HEK293 (cell line): Measurements from ENCODE around the gene CTDSP2.

Source experiments
- CTCF ChIA-PET: fragments of 350-600 bp; formaldehyde crosslinking; extraction: SDS; loops from one replicate; lab custom pipeline; 2021; ENCODE audit warnings: antibody characterized with exemption; lab: Yijun Ruan, JAX
- POLR2A ChIA-PET: fragments of 300-600 bp; formaldehyde crosslinking; extraction: SDS; loops from one replicate; lab custom pipeline; 2020; ENCODE audit warnings: antibody characterized with exemption, inconsistent platforms; lab: Yijun Ruan, JAX
- H3K27ac ChIP-seq: fragments of 200-500 bp; sonication (Bioruptor generic); 2 replicates; pipeline ENCODE4 v1.5.1; 2014; ENCODE audit warnings: low read depth, low read length, control low read depth, inconsistent platforms; ENCODE audit errors: extremely low read depth
- H3K36me3 ChIP-seq, 2 experiments: fragments of 200-500 bp in 1 of 2; sonication (Bioruptor generic) in 1 of 2; 1 replicate in 1 of 2; 2 replicates in 1 of 2; pipeline ENCODE4 v1.5.1; 2014 to 2017; ENCODE audit warnings: inconsistent platforms in 2 of 2, low read length in 2 of 2; ENCODE audit not compliant: control insufficient read depth in 2 of 2, insufficient read depth in 1 of 2
- H3K4me1 ChIP-seq: fragments of 200-500 bp; sonication (Bioruptor generic); 2 replicates; pipeline ENCODE4 v1.5.1; 2014; ENCODE audit warnings: mild to moderate bottlenecking, low read length, inconsistent platforms; ENCODE audit not compliant: control insufficient read depth, insufficient read depth
- H3K4me3 ChIP-seq: 2 replicates; pipeline ENCODE4 v1.5.1; 2011; ENCODE audit warnings: low read depth, mild to moderate bottlenecking, control low read depth, low read length, moderate library complexity
- H3K9me3 ChIP-seq: fragments of 200-500 bp; sonication (Bioruptor generic); 2 replicates; pipeline ENCODE4 v1.5.1; 2014; ENCODE audit warnings: low read depth, low read length, inconsistent platforms; ENCODE audit not compliant: control insufficient read depth, insufficient read depth
- EGR2 ChIP-seq: fragments of 450-650 bp; formaldehyde crosslinking; IDR thresholded peaks from 2 replicates; pipeline ENCODE4 v1.5.1; 2016; ENCODE audit warnings: low read depth, missing biosample characterization, missing genetic modification characterization
- HOXA7 ChIP-seq: sonication (generic); formaldehyde crosslinking; IDR thresholded peaks from 2 replicates; pipeline ENCODE4 v1.8.1; 2022; ENCODE audit warnings: missing genetic modification reagents, borderline replicate concordance
- HOXD13 ChIP-seq: sonication (generic); formaldehyde crosslinking; IDR thresholded peaks from 2 replicates; pipeline ENCODE4 v1.8.0; 2022; ENCODE audit warnings: missing genetic modification reagents, borderline replicate concordance
- KLF9 ChIP-seq: fragments of 450-650 bp; formaldehyde crosslinking; IDR thresholded peaks from 2 replicates; pipeline ENCODE4 v1.5.1; 2016; ENCODE audit warnings: missing biosample characterization, missing genetic modification characterization, low read depth
- YY1 ChIP-seq: fragments of 450-650 bp; formaldehyde crosslinking; IDR thresholded peaks from 2 replicates; pipeline ENCODE4 v1.5.1; 2018; ENCODE audit warnings: missing biosample characterization, missing genetic modification characterization
- ZBTB11 ChIP-seq: fragments of 450-650 bp; formaldehyde crosslinking; conservative IDR thresholded peaks from 2 replicates; pipeline ENCODE4 v1.5.1; 2016; ENCODE audit warnings: low read depth, missing biosample characterization, missing genetic modification characterization
- ZNF112 ChIP-seq: fragments of 450-650 bp; formaldehyde crosslinking; IDR thresholded peaks from 2 replicates; pipeline ENCODE4 v1.5.0; 2017; ENCODE audit warnings: missing biosample characterization, missing genetic modification characterization
- ZNF114 ChIP-seq: fragments of 450-650 bp; formaldehyde crosslinking; IDR thresholded peaks from 2 replicates; pipeline ENCODE4 v1.5.0; 2017; ENCODE audit warnings: missing biosample characterization, missing genetic modification characterization
- ZNF132 ChIP-seq: fragments of 450-650 bp; formaldehyde crosslinking; IDR thresholded peaks from 2 replicates; pipeline ENCODE4 v1.5.1; 2017; ENCODE audit warnings: missing biosample characterization, missing genetic modification characterization, borderline replicate concordance
- ZNF223 ChIP-seq: fragments of 450-650 bp; formaldehyde crosslinking; IDR thresholded peaks from 2 replicates; pipeline ENCODE4 v1.5.1; 2016; ENCODE audit warnings: missing biosample characterization, missing genetic modification characterization
- ZNF274 ChIP-seq, 2 experiments: fragments of 200-500 bp in 1 of 2; fragments of 450-650 bp in 1 of 2; sonication (Bioruptor generic) in 1 of 2; formaldehyde crosslinking in 1 of 2; IDR thresholded peaks; 2 replicates each; pipeline versions ENCODE4 v1.5.1 to v1.6.1; 2014 to 2016; ENCODE audit warnings: borderline replicate concordance in 1 of 2, inconsistent platforms in 1 of 2, low read length in 1 of 2, missing biosample characterization in 1 of 2, missing genetic modification characterization in 1 of 2
- ZNF473 ChIP-seq: fragments of 450-650 bp; formaldehyde crosslinking; IDR thresholded peaks from 2 replicates; pipeline ENCODE4 v1.5.1; 2017; ENCODE audit warnings: missing biosample characterization, missing genetic modification characterization
- ZNF521 ChIP-seq: fragments of 450-650 bp; formaldehyde crosslinking; IDR thresholded peaks from 2 replicates; pipeline ENCODE4 v1.5.1; 2017; ENCODE audit warnings: missing biosample characterization, mild to moderate bottlenecking, missing genetic modification characterization
- ZNF558 ChIP-seq: fragments of 450-650 bp; formaldehyde crosslinking; IDR thresholded peaks from 2 replicates; pipeline ENCODE4 v1.5.1; 2016; ENCODE audit warnings: missing biosample characterization, missing genetic modification characterization
- ZNF600 ChIP-seq: fragments of 450-650 bp; formaldehyde crosslinking; IDR thresholded peaks from 2 replicates; pipeline ENCODE4 v1.5.1; 2016; ENCODE audit warnings: missing biosample characterization, missing genetic modification characterization
- ZNF777 ChIP-seq: fragments of 450-650 bp; formaldehyde crosslinking; IDR thresholded peaks from 2 replicates; pipeline ENCODE4 v1.5.1; 2017; ENCODE audit warnings: missing biosample characterization, missing genetic modification characterization, borderline replicate concordance
- ZNF785 ChIP-seq: fragments of 450-650 bp; formaldehyde crosslinking; IDR thresholded peaks from 2 replicates; pipeline ENCODE4 v1.5.1; 2016; ENCODE audit warnings: missing biosample characterization, missing genetic modification characterization
- ZNF837 ChIP-seq: fragments of 450-650 bp; formaldehyde crosslinking; IDR thresholded peaks from 2 replicates; pipeline ENCODE4 v1.5.1; 2016; ENCODE audit warnings: missing biosample characterization, missing genetic modification characterization
- TF ChIP-seq, protein P1 (sequence below): fragments of 450-650 bp; formaldehyde crosslinking; IDR thresholded peaks from 2 replicates; pipeline ENCODE4 v1.5.1; 2016; ENCODE audit warnings: missing biosample characterization, missing genetic modification characterization

Gene CTDSP2

DNA sequence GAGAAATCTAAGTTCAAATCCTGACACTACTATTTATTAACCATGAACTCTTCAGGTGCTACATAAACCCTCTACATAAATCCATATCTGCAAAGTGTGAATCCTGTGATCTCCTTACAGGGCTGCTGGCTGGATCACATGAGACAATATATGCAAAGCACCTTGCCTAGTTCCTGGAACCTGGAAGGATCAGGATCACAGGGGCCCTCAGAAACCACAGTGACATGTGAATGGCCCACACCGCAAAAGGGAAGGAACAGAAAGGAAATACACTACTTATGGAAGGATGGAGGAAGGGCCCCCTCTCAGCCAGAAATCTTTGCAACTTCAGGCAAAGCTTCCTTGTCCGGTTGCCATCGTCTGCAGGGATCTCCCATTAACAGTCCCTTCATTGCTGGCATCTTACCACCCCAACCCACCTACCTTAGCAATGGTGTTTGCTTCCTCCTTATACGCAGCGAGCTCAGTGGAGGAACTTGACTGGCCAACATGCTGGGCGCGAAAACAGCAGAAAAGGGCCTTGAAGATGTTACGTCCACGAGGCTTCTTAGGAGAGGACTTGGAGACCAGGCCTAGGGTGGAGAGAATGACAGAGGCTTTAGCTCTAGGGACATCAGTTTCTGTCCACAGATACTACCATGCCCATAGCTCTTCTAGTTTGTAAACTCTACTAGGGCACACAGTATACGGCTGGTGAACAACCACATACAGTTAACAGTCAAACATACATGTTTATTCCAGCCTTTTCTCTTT lies 17.3 kb downstream of the CTDSP2 start:
- TF ChIP-seq ZNF473 (tag by site-specific recombination) (no peak), ZBTB11 (tag by site-specific recombination) (no peak), EGR2 (tag by site-specific recombination) (no peak), ZNF600 (no peak), ZNF785 (no peak), ZNF837 (tag by site-specific recombination) (no peak), YY1 (tag by site-specific recombination) (no peak)
- CTCF ChIA-PET = interaction anchor here (0.7 to 4.2 kb wide), 8 partner anchors 18 to 78 kb away, joined by 3 to 39 read pairs (median 4); partner anchors contain the start of gene CTDSP2
- Histone ChIP-seq H3K27ac (no peak overlapping the region), H3K4me1 (no peaks in the 10 kb centered on the region; the same call in 1 of the 2 replicates), H3K36me3 (peaks cover 20 to 58% of the 10 kb centered on the region in 2 experiments; a peak in 2 of 3 replicates), H3K9me3 (no peaks in the 10 kb centered on the region), H3K4me3 (no peak overlapping the region)
- POLR2A ChIA-PET = no interaction called here

GRCh38 chr12:57826966-57827365 lies 19.6 kb downstream of the CTDSP2 start:
- POLR2A ChIA-PET = no interaction called here
- CTCF ChIA-PET = interaction anchor here (0.7 to 4.2 kb wide), 4 partner anchors 11 to 1324 kb away, joined by 3 to 39 read pairs (median 3); no protein-coding TSS in a partner anchor
- no peaks in the 10 kb centered on the region for H3K9me3 ChIP-seq

GRCh38 chr12:57826400-57826799 lies 20.1 kb downstream of the CTDSP2 start:
- no peak overlapping the region for H3K27ac ChIP-seq
- H3K4me1 ChIP-seq = no peaks in the 10 kb centered on the region
- TF ChIP-seq HOXA7 = no peak
- no peak for TF ChIP-seq ZNF223 (tag by site-specific recombination)
- TF ChIP-seq ZNF558 (tag by site-specific recombination) = no peak
- no peak for TF ChIP-seq HOXD13
- TF ChIP-seq ZNF777 (tag by site-specific recombination) = no peak
- TF ChIP-seq KLF9 = no peak
- TF ChIP-seq, protein P1, sequence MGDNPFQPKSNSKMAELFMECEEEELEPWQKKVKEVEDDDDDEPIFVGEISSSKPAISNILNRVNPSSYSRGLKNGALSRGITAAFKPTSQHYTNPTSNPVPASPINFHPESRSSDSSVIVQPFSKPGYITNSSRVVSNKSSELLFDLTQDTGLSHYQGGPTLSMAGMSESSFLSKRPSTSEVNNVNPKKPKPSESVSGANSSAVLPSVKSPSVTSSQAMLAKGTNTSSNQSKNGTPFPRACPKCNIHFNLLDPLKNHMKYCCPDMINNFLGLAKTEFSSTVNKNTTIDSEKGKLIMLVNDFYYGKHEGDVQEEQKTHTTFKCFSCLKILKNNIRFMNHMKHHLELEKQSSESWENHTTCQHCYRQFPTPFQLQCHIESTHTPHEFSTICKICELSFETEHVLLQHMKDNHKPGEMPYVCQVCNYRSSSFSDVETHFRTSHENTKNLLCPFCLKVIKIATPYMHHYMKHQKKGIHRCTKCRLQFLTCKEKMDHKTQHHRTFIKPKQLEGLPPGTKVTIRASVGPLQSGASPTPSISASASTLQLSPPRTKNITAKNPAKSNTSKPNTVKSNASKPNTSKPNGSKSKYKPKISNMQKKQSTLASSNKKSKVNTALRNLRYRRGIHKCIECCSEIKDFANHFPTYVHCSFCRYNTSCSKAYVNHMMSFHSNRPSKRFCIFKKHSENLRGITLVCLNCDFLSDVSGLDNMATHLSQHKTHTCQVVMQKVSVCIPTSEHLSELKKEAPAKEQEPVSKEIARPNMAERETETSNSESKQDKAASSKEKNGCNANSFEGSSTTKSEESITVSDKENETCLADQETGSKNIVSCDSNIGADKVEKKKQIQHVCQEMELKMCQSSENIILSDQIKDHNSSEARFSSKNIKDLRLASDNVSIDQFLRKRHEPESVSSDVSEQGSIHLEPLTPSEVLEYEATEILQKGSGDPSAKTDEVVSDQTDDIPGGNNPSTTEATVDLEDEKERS (tag by site-specific recombination) = no peak
- TF ChIP-seq ZNF114 = no peak
- TF ChIP-seq, all 188 proteins: peak for 0
- no peaks in the 10 kb centered on the region for H3K9me3 ChIP-seq
- no peak overlapping the region for H3K4me3 ChIP-seq
- CTCF ChIA-PET = interaction anchor here (1.5 kb wide), 1 partner anchor 1325 kb away, joined by 3 read pairs; no protein-coding TSS in a partner anchor
- POLR2A ChIA-PET = no interaction called here
- peaks cover 20 to 86% of the 10 kb centered on the region in 2 experiments; a peak in 2 of 3 replicates for H3K36me3 ChIP-seq

More at GRCh38 chr12:57826966-57827365, 19.6 kb downstream of the CTDSP2 start:
- TF ChIP-seq ZNF274 (IDR thresholded peaks at IDR 0.05; ENCODE audit: low read length) (no peak), ZNF274 (tag by site-specific recombination; IDR thresholded peaks at IDR 0.05; ENCODE audit: borderline replicate concordance) (no peak), ZNF521 (tag by site-specific recombination) (no peak), ZNF112 (tag by site-specific recombination) (no peak), ZNF132 (no peak)
- Histone ChIP-seq H3K27ac (no peak overlapping the region), H3K36me3 (peaks cover 20 to 80% of the 10 kb centered on the region in 2 experiments; a peak in 2 of 3 replicates), H3K4me1 (no peaks in the 10 kb centered on the region; the same call in 1 of the 2 replicates), H3K4me3 (no peak overlapping the region)
